ENCODE data around the gene MTERF4.

- TF ChIP-seq, protein P1, sequence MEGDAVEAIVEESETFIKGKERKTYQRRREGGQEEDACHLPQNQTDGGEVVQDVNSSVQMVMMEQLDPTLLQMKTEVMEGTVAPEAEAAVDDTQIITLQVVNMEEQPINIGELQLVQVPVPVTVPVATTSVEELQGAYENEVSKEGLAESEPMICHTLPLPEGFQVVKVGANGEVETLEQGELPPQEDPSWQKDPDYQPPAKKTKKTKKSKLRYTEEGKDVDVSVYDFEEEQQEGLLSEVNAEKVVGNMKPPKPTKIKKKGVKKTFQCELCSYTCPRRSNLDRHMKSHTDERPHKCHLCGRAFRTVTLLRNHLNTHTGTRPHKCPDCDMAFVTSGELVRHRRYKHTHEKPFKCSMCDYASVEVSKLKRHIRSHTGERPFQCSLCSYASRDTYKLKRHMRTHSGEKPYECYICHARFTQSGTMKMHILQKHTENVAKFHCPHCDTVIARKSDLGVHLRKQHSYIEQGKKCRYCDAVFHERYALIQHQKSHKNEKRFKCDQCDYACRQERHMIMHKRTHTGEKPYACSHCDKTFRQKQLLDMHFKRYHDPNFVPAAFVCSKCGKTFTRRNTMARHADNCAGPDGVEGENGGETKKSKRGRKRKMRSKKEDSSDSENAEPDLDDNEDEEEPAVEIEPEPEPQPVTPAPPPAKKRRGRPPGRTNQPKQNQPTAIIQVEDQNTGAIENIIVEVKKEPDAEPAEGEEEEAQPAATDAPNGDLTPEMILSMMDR (IDR thresholded peaks at IDR 0.05): no peak
- no peak for TF ChIP-seq POLR2A (IDR thresholded peaks at IDR 0.05)
Measured at GRCh38 chr2:241134711-241135110, 32.6 kb upstream of the MTERF4 start.
